ENCODE results near the gene MYEF2.

DNA sequence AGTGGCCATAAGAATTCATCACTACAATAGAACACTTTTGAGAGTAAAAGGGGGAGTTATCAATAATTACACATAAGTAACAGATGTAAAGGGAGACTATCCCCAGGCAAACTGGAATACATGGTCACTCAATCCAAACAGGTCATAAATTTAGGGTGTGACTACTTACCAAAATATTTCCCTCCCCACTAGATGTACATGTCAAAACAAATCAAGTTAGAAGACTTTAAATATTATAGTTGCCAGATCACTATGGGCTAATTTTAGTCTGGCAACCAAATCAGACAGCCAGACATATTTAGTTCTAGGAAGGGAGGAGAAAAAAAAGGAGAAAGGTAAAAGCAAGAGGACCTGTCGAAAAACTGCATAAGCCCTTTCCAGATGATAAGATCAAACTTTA lies 34.2 kb downstream of the MYEF2 start:
- TF ChIP-seq NONO (IDR thresholded peaks at IDR 0.05): no peak
- TF ChIP-seq NONO (CRISPR knock-in tag; conservative IDR thresholded peaks at IDR 0.05): no peak
- TF ChIP-seq ZNF101 (CRISPR knock-in tag; IDR thresholded peaks at IDR 0.05; ENCODE audit: borderline replicate concordance, low read depth): no peak
- no peak for TF ChIP-seq TMF1 (CRISPR knock-in tag; IDR thresholded peaks at IDR 0.05; ENCODE audit: low read depth)
- no peak for TF ChIP-seq EP300 (IDR thresholded peaks at IDR 0.05; ENCODE audit: low read depth in 2 of 2, low read length in 2 of 2)
- TF ChIP-seq EP300 (CRISPR knock-in tag; IDR thresholded peaks at IDR 0.05; ENCODE audit: borderline replicate concordance): no peak
- no peak for TF ChIP-seq MTERF4 (CRISPR knock-in tag; IDR thresholded peaks at IDR 0.05)
- TF ChIP-seq YY1 (IDR thresholded peaks at IDR 0.05; ENCODE audit: insufficient read depth, insufficient replicate concordance, low read depth, low read length): no peak
